ENCODE results near the gene ASB1.

Gene ASB1, protein sequence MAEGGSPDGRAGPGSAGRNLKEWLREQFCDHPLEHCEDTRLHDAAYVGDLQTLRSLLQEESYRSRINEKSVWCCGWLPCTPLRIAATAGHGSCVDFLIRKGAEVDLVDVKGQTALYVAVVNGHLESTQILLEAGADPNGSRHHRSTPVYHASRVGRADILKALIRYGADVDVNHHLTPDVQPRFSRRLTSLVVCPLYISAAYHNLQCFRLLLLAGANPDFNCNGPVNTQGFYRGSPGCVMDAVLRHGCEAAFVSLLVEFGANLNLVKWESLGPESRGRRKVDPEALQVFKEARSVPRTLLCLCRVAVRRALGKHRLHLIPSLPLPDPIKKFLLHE

DNA sequence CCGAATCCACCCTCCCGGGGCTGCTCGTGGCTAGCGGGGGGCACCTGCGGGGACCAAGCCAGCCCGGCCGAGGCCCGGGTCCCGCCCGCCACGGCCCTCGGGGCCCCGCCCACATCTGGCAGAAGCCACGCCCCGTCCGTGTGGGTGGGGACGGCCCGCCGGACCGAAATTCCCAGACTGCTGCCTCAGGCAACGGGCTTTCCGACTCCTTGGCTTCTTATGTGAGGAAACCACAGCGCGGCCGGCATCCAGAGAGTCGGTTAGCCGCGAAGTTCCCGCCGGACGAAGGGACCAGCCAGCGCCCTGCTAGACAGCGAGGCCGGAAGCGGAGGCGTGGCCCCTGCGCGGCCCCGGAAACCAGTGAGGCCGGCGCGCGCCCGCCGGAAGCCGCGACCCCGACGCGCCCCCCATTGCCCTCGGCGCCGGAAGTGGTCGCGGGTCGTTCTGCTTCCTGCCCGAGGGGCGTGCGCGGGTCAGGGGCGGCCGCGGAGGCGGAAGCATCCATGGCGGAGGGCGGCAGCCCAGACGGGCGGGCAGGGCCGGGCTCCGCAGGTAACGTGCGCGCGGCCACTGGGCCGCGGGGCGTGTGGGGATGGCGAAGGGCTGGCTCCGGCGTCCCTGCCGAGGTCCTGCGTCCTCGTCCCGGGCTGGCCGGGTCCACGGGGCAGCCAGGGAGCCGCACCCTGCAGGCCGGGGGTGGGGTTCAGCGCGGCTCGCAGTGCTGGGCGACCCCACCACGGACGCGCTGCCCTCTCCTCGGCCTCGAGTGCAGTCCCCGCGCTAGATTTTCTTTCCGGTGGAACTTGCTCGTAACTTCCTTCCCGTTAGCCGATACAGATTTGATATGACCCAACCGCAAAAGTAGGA lies at the start of gene ASB1:
ASB1 (plus strand) TSS at position 360 of the 867 bp plus-strand sequence; CDS start at position 504, 144 bp downstream.
- no peaks in the 10 kb centered on the region for H3K27me3 ChIP-seq (ENCODE audit: control insufficient read depth, insufficient read depth, low read length)
- peaks cover 3% of the 10 kb centered on the region for H3K4me1 ChIP-seq (ENCODE audit: control insufficient read depth, insufficient read depth, low read length)
- no peaks in the 10 kb centered on the region for H3K9me3 ChIP-seq (ENCODE audit: control insufficient read depth, insufficient read depth, low read length)
- peak within 1 kb of the TSS; percentile 98 for H3K4me3 ChIP-seq (ENCODE audit: low read depth, low read length)
- H3K36me3 ChIP-seq (ENCODE audit: control insufficient read depth, insufficient read depth, low read length), result no peaks in the 10 kb centered on the region
- H3K9ac ChIP-seq (ENCODE audit: low read depth, low read length), result peak within 1 kb of the TSS; percentile 90

DNA sequence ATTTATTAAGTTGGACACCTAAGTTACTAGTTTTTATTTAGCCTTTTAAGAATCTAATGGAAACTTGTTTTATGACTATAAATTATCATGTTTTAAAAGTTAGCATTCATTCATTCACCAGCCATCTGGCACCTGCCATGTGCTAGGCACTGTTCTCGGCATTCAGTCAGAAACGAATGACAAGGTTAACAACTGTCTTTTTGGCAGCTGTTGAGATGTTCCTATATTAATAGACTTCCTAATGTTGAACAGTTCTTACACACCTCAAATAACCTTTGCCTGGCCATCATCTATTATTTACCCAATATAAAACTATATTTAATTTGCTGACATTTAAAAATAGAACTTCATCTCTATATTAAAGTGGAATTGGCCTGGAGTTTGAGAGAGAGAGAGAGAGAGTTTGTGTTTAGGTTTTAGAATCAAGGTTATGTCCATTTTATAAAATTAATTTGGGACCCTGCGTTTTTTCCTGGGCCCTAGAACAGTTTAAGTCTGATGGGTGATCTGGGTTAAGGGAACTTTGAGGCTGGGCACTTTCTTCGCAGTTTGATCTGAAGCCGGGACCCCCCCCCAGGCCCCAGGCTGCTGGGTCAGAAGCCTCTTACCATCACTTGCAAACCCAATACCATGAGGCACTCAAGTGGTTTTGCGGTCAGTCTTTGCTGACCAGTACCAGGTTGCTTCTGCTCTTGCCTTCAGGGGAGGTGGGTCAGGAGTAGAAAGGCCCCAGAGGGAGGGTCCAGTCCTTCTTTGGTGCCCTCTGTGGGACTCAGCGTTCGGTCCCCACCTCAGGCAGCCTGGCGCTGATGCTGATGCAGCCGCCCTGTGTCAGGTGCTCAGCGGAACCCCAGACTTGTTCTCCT lies 48.3 kb upstream of the ASB1 start:
- peaks cover 4% of the 10 kb centered on the region for H3K4me1 ChIP-seq (ENCODE audit: control insufficient read depth, insufficient read depth, low read length)
- no peaks in the 10 kb centered on the region for H3K9me3 ChIP-seq (ENCODE audit: control insufficient read depth, insufficient read depth, low read length)
- no peak overlapping the region for H3K4me3 ChIP-seq (ENCODE audit: low read depth, low read length)
- no peaks in the 10 kb centered on the region for H3K27me3 ChIP-seq (ENCODE audit: control insufficient read depth, insufficient read depth, low read length)
- H3K9ac ChIP-seq (ENCODE audit: low read depth, low read length), result no peak overlapping the region
- H3K36me3 ChIP-seq (ENCODE audit: control insufficient read depth, insufficient read depth, low read length), result peaks cover 3% of the 10 kb centered on the region

DNA sequence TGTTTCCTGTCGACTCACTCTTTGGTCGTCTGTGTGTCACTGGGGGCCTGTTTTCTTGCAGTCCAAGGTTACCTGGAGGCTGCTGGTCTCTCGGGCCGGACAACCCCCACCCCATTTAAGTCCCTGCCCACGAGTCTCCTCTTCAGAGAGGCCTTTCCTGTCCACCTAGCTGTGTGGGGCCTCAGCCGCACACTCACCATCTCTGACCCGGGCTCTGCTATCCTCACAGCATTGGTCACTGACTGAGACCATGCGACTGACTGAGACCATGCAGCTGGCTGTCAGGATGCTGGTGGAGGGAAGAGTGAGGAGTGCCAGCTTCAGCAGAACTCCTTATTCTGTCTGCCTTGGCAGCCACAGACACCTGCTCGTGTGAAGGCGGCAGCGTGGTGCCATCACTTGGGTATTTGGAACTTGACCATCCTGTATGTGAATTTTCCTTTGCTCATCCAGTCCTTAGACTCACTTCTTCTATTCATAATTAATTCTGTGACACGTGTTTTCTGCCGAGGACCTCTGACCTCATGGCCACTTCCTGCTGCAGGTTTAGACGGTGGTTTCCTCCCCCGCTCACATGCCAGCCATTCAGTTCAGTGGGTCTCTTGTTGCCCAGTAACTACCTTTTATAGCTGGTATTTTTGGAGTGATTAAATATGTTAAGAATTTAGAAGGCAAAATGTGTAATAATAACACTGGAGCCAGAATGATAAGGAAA lies 47.5 kb upstream of the ASB1 start:
- Histone ChIP-seq H3K4me1 (ENCODE audit: control insufficient read depth, insufficient read depth, low read length) (peaks cover 4% of the 10 kb centered on the region), H3K27me3 (ENCODE audit: control insufficient read depth, insufficient read depth, low read length) (no peaks in the 10 kb centered on the region), H3K4me3 (ENCODE audit: low read depth, low read length) (no peak overlapping the region), H3K36me3 (ENCODE audit: control insufficient read depth, insufficient read depth, low read length) (peaks cover 3% of the 10 kb centered on the region), H3K9me3 (ENCODE audit: control insufficient read depth, insufficient read depth, low read length) (no peaks in the 10 kb centered on the region), H3K9ac (ENCODE audit: low read depth, low read length) (no peak overlapping the region)

DNA sequence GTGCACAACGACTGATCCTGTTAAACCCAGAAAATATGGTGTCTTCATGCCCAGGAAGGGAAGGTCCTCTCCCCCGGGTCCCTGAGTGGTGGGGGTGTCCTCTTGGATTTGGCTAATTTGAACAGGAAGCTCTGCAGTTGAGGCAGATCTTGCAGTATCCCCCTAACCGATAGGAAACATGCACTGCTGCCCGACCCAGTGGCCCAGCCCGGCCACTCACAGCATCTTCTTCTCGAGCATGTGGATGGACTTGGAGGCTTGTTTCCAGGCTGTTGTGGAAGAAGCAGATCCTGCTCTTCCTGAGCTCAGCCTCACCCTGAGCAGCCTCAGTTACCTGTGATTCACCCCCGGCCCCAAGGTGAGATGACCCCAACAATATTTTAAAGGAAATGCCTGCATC lies 46.4 kb upstream of the ASB1 start:
- Histone ChIP-seq H3K9me3 (ENCODE audit: control insufficient read depth, insufficient read depth, low read length) (no peaks in the 10 kb centered on the region), H3K4me3 (ENCODE audit: low read depth, low read length) (no peak overlapping the region), H3K36me3 (ENCODE audit: control insufficient read depth, insufficient read depth, low read length) (peaks cover 3% of the 10 kb centered on the region), H3K27me3 (ENCODE audit: control insufficient read depth, insufficient read depth, low read length) (no peaks in the 10 kb centered on the region), H3K9ac (ENCODE audit: low read depth, low read length) (no peak overlapping the region), H3K4me1 (ENCODE audit: control insufficient read depth, insufficient read depth, low read length) (peaks cover 4% of the 10 kb centered on the region)

DNA sequence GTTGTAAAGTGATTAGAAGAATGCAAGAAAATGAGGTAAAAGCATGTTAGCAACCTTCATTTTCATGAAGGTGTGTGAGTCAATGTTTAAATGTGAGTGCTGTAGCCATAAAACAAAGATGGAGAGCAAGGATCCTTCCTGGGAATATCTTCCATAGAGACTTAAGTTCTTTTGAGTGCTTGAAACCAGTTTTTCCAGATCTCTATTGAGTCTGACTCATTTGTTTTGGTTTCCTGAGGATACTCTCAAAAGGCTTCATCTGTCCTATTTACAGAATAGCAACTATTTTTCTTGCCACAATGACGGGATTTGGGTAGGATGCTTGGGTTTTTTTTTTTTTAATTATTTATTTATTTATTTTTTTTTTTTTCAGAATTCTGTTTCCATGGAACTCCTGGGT lies 45.9 kb upstream of the ASB1 start:
- H3K9ac ChIP-seq (ENCODE audit: low read depth, low read length), result no peak overlapping the region
- H3K4me3 ChIP-seq (ENCODE audit: low read depth, low read length), result no peak overlapping the region

DNA sequence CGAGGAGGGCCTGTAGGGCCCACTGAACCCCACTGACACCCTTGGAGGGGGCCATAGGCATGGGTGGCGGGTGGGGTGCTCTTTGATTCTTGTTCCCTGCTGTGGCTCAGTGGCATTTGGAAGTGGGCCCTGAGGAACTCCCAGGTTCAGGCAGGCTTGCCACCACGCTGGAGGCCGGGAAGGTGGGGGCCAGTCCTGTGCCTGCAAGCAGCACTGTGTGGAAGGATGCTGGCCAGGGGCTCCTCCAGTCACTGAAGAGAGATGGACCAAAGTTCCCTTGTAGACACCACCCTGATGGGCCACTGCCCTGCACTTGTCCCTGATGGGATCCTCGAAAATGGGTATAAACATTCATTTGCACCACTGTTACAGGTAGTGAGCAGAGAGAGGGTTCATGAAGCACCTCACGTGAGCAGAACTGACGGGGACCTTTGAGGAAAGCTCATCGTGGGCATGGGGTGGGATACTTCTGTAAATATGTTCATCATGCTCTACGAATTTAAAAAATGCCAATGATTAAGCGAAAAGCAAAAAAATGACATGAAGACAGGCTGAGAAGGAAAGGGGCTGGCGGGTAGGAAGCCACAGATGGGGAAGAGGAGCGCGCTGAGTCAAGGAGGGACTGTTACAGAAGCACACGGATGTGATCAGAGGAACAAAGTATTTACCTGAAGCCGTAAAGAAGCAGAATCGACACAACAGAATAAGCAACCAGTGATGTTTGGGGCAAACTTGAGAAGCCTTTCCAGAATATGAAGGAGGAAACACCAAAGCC lies 45.2 kb upstream of the ASB1 start:
- no peak overlapping the region for H3K9ac ChIP-seq (ENCODE audit: low read depth, low read length)
- H3K4me3 ChIP-seq (ENCODE audit: low read depth, low read length), result no peak overlapping the region
- no peaks in the 10 kb centered on the region for H3K9me3 ChIP-seq (ENCODE audit: control insufficient read depth, insufficient read depth, low read length)
- peaks cover 3% of the 10 kb centered on the region for H3K36me3 ChIP-seq (ENCODE audit: control insufficient read depth, insufficient read depth, low read length)
- H3K27me3 ChIP-seq (ENCODE audit: control insufficient read depth, insufficient read depth, low read length), result no peaks in the 10 kb centered on the region
- peaks cover 4% of the 10 kb centered on the region for H3K4me1 ChIP-seq (ENCODE audit: control insufficient read depth, insufficient read depth, low read length)

More for the DNA sequence above, 45.9 kb upstream of the ASB1 start:
- Histone ChIP-seq H3K36me3 (ENCODE audit: control insufficient read depth, insufficient read depth, low read length) (peaks cover 3% of the 10 kb centered on the region), H3K9me3 (ENCODE audit: control insufficient read depth, insufficient read depth, low read length) (no peaks in the 10 kb centered on the region), H3K27me3 (ENCODE audit: control insufficient read depth, insufficient read depth, low read length) (no peaks in the 10 kb centered on the region), H3K4me1 (ENCODE audit: control insufficient read depth, insufficient read depth, low read length) (peaks cover 4% of the 10 kb centered on the region)

DNA sequence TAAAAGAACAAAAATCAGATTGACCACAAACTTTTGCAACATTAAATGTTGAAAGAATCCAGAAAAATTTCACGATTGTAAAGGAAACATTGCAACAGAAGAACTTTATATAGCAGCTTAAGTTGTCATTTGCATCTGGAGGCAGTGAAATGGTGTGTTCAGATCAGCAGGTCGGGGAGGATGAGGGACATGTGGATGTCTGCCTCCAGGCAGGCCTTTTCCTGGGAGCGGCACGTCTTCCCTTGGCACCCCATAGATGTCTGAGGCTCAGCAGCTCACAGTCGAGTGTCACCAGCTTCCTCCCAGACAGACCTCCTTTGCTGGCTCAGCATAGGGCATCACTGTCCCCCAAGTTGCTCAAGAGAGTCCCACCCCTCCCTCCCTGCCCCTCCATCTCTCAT lies 44.3 kb upstream of the ASB1 start:
- H3K4me3 ChIP-seq (ENCODE audit: low read depth, low read length), result no peak overlapping the region
- H3K9me3 ChIP-seq (ENCODE audit: control insufficient read depth, insufficient read depth, low read length), result no peaks in the 10 kb centered on the region
- peaks cover 3% of the 10 kb centered on the region for H3K36me3 ChIP-seq (ENCODE audit: control insufficient read depth, insufficient read depth, low read length)
- H3K4me1 ChIP-seq (ENCODE audit: control insufficient read depth, insufficient read depth, low read length), result peaks cover 4% of the 10 kb centered on the region
- H3K27me3 ChIP-seq (ENCODE audit: control insufficient read depth, insufficient read depth, low read length), result no peaks in the 10 kb centered on the region
- no peak overlapping the region for H3K9ac ChIP-seq (ENCODE audit: low read depth, low read length)

DNA sequence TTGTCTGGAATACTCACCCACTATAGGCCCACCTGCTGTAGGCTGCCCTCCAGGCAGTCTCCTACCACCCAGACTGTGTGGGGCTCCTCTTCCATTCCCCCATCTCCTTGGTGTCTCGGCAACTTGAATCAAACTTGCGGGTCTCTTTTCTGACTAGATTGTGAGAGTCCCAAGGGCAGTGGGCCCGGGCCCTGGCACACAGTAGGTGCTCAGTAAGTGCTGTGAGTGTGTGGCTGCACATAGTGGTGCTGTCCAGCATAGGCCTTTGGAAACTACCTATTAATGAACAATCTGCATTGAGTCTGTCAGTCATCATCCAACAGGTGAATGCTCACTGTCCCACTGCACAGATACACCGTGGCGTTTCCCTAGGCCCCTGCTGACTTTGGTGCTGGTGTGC lies 43.6 kb upstream of the ASB1 start:
- Histone ChIP-seq H3K9me3 (ENCODE audit: control insufficient read depth, insufficient read depth, low read length) (no peaks in the 10 kb centered on the region), H3K9ac (ENCODE audit: low read depth, low read length) (no peak overlapping the region), H3K4me3 (ENCODE audit: low read depth, low read length) (no peak overlapping the region), H3K36me3 (ENCODE audit: control insufficient read depth, insufficient read depth, low read length) (peaks cover 3% of the 10 kb centered on the region), H3K27me3 (ENCODE audit: control insufficient read depth, insufficient read depth, low read length) (no peaks in the 10 kb centered on the region), H3K4me1 (ENCODE audit: control insufficient read depth, insufficient read depth, low read length) (peaks cover 4% of the 10 kb centered on the region)

DNA sequence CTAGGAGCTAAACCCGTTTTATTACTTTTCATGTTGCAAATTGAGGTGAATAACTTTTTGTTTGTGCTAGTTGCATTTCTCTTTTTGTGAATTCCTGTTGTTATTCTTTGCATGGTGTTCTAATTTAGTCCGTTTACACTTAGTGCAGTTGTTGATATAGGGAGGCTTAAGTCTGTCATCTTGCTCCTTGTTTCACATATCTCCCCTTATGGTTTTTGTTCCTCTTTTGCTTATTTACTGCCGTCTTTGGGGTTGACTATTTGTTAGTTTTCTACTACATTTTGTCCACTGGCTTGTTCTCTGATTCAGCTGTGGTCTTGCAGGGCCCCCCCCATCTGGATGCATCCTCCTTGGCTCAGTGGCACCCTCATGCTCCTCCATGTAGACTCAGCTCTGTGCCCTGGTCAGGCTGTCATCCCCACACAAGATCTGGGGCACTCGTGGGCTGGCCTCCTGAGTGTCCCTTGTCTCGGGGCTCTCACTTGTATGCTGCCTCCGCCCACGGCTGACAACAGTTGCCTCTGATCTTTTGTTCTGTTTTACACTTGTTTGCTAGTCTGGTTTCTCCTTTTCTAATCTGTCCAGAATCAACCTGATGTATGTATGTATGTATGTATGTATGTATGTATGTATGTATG lies 42.9 kb upstream of the ASB1 start:
- Histone ChIP-seq H3K9me3 (ENCODE audit: control insufficient read depth, insufficient read depth, low read length) (no peaks in the 10 kb centered on the region), H3K27me3 (ENCODE audit: control insufficient read depth, insufficient read depth, low read length) (no peaks in the 10 kb centered on the region), H3K9ac (ENCODE audit: low read depth, low read length) (no peak overlapping the region), H3K4me1 (ENCODE audit: control insufficient read depth, insufficient read depth, low read length) (peaks cover 4% of the 10 kb centered on the region), H3K4me3 (ENCODE audit: low read depth, low read length) (no peak overlapping the region), H3K36me3 (ENCODE audit: control insufficient read depth, insufficient read depth, low read length) (peaks cover 3% of the 10 kb centered on the region)

DNA sequence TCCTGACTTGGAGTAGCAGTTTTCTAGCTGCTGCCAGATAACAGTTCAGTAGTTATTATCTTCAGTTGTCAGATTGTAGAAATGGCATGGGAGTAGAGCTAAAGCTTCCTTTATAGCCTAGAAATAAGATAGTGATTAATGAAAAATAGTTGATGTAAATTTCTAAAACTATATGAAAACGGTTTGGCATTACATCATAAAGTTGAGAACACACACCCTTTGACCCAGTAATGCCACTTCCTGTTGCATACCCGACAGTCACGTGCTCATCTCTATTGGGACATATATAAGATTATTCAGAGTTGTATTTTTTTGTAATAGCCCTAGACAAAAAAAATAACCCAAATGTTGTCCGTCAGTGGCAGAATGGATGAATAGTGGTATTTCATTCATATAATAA lies 39.4 kb upstream of the ASB1 start:
- Histone ChIP-seq H3K36me3 (ENCODE audit: control insufficient read depth, insufficient read depth, low read length) (no peaks in the 10 kb centered on the region), H3K27me3 (ENCODE audit: control insufficient read depth, insufficient read depth, low read length) (no peaks in the 10 kb centered on the region), H3K4me3 (ENCODE audit: low read depth, low read length) (no peak overlapping the region), H3K4me1 (ENCODE audit: control insufficient read depth, insufficient read depth, low read length) (no peaks in the 10 kb centered on the region), H3K9me3 (ENCODE audit: control insufficient read depth, insufficient read depth, low read length) (no peaks in the 10 kb centered on the region), H3K9ac (ENCODE audit: low read depth, low read length) (no peak overlapping the region)

Data from iPS-15b (cell line).